ENCODE data around the gene ITGA7.

GRCh38 chr12:55685671-55686070, 22.0 kb downstream of the ITGA7 start:
- TF ChIP-seq CTCF (IDR thresholded peaks at IDR 0.05; ENCODE audit: poor library complexity, severe bottlenecking) (no peak), MXI1 (conservative IDR thresholded peaks at IDR 0.05; ENCODE audit: poor library complexity, severe bottlenecking) (no peak), POLR2AphosphoS5 (IDR thresholded peaks at IDR 0.05) (no peak)

Data from neural cell (in vitro differentiated cells).